Ramos (cell line): Measurements from ENCODE around the gene ZFR.
"Not testable (repeated sequence)": the region's sequence is repeated elsewhere in the genome, so short reads cannot be mapped to it uniquely, and the experiment has no call there.

Source experiments
- in situ Hi-C: fragments of 300-500 bp; cut with MboI; formaldehyde crosslinking; loops from one replicate; pipeline ENCODE4 v1.14.3; 2022; ENCODE audit warnings: low sequenced_read_pairs; ENCODE audit not compliant: unreplicated experiment

ZFR gene

GRCh38 chr5:32367271-32367670 lies 77.3 kb downstream of the ZFR start:
- in situ Hi-C loops: not testable (repeated sequence)

- in situ Hi-C loops: no loop called here
Measured at GRCh38 chr5:32365623-32366022, 78.9 kb downstream of the ZFR start.

- in situ Hi-C loops: no loop called here
Measured at GRCh38 chr5:32363030-32363429, 81.5 kb downstream of the ZFR start.

- in situ Hi-C loops: no loop called here
Measured at GRCh38 chr5:32362527-32362926, 82.0 kb downstream of the ZFR start.

- in situ Hi-C loops: no loop called here
Measured at GRCh38 chr5:32360906-32361305, 83.6 kb downstream of the ZFR start.

- in situ Hi-C loops: no loop called here
Measured at GRCh38 chr5:32358611-32359010, 85.9 kb downstream of the ZFR start.

- in situ Hi-C loops: no loop called here
Measured at GRCh38 chr5:32357658-32358057, 86.9 kb downstream of the ZFR start.

- in situ Hi-C loops: no loop called here
Measured at GRCh38 chr5:32355686-32356085, 88.9 kb downstream of the ZFR start.

- in situ Hi-C loops: no loop called here
Measured at GRCh38 chr5:32353420-32353819, 91.1 kb downstream of the ZFR start.

- in situ Hi-C loops: no loop called here
Measured at GRCh38 chr5:32352685-32353084, 91.9 kb downstream of the ZFR start.

- in situ Hi-C loops: no loop called here
Measured at GRCh38 chr5:32346869-32347268, 97.7 kb downstream of the ZFR start.

GRCh38 chr5:32343058-32343672 lies 101.4 kb downstream of the ZFR start:
- in situ Hi-C loops: no loop called here

GRCh38 chr5:32342656-32343055 lies 101.9 kb downstream of the ZFR start:
- in situ Hi-C loops: no loop called here

- in situ Hi-C loops: no loop called here
Measured at GRCh38 chr5:32339878-32340277, 104.7 kb downstream of the ZFR start.

- in situ Hi-C loops: no loop called here
Measured at GRCh38 chr5:32339198-32339597, 105.3 kb downstream of the ZFR start.

GRCh38 chr5:32332966-32333365 lies 111.6 kb downstream of the ZFR start:
- in situ Hi-C loops: loop anchor here (5.0 kb wide), 1 partner anchor 106 kb away; no protein-coding TSS in a partner anchor

GRCh38 chr5:32332361-32332760 lies 112.2 kb downstream of the ZFR start:
- in situ Hi-C loops: loop anchor here (5.0 kb wide), 1 partner anchor 105 kb away; no protein-coding TSS in a partner anchor

- in situ Hi-C loops: loop anchor here (5.0 kb wide), 1 partner anchor 105 kb away; no protein-coding TSS in a partner anchor
Measured at GRCh38 chr5:32331935-32332274, 112.6 kb downstream of the ZFR start.

GRCh38 chr5:32331217-32331934 lies 113.2 kb downstream of the ZFR start:
- in situ Hi-C loops: loop anchor here (5.0 kb wide), 1 partner anchor 104 kb away; no protein-coding TSS in a partner anchor

GRCh38 chr5:32330126-32330971 lies 114.2 kb downstream of the ZFR start:
- in situ Hi-C loops: loop anchor here (5.0 kb wide), 1 partner anchor 103 kb away; no protein-coding TSS in a partner anchor

- in situ Hi-C loops: no loop called here
Measured at GRCh38 chr5:32329395-32329834, 115.1 kb downstream of the ZFR start.
